HG03045 (cell line): ENCODE measurements around the gene CCDC6.
"Not testable (repeated sequence)": the region's sequence is repeated elsewhere in the genome, so short reads cannot be mapped to it uniquely, and the experiment has no call there.

Source experiments
- ATAC-seq: cut with Tn5 transposase; IDR thresholded peaks from one replicate; pipeline ENCODE4 v1.9.1; 2021; ENCODE audit warnings: mild to moderate bottlenecking, moderate library complexity; ENCODE audit not compliant: unreplicated experiment

The CCDC6 gene

DNA sequence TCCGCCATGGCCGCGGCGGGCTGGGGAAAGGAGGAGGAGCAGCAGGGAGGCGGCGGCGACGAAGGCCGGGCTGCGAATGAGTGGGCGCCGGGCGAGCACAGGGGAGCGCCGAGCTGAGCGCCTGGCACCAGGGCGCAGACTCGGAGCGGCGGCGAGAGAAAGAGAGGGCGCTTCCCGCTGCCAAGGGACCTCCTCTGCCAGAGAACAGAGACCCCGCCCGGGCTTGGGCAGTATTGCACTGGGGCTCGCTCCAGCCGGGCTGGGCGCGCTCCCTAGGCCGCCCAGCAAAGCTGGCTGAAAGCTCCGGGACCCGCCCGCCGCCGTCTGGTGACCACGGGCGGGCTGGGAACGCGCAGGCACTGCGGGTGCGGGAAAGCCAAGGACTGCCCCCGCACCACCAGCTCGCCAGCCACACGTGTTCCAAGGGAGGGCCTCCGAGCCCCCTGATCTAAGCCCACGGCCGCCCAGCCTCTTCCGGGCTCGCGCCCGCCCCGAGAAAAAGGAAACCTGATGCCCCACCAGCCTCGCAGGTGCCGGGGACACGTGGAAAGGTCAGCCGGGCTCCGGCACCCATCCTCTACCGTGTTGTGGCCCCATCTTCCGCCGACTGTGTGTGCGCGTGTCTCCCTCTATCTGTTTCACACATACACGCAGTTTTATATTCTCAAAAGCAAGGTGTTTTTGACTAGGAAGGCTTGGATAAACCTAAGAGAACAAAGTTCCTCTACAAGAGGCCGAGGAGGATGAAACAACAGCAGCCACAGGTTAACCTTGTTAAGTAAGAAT is at the start of gene CCDC6:
TSS of gene CCDC6 (minus strand) at position 140 of the 786 bp plus-strand sequence. CDS start at position 8, 132 bp downstream.
- ATAC-seq, result peak; percentile 87

DNA sequence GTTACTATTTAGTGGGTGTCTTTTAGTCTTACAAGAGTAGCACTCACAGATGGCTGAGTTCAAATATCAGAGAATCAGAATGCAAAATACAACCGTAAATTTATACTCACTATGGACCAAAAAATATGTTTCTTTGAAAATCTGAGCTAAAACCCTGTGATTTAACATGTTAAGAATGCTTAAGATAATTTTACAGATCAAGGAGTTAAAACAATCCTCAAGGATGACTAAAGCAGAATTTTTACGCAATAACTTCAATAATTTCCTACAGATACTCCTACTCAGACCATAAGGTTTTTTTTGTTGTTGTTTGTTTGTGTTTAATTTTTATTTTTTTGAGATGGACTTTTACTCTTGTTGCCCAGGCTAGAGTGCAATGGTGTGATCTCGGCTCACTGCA is 47.9 kb upstream of the CCDC6 start:
- no peak for ATAC-seq

DNA sequence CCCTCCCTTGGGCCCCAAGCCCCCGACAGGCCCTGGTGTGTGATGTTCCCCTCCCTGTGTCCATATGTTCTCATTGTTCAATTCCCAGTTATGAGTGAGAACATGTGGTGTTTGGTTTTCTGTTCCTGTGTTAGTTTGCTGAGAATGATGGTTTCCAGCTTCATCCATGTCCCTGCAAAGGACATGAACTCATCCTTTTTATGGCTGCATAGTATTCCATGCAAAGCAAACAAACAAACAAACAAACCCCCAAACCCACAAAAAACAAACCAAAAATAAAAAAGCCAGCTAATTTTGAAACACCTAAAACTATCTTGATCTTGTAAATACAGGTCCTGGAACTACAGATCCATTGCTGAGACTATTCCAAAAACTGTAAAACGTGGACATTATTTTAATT is 47.4 kb upstream of the CCDC6 start:
- ATAC-seq, result not testable (repeated sequence)

DNA sequence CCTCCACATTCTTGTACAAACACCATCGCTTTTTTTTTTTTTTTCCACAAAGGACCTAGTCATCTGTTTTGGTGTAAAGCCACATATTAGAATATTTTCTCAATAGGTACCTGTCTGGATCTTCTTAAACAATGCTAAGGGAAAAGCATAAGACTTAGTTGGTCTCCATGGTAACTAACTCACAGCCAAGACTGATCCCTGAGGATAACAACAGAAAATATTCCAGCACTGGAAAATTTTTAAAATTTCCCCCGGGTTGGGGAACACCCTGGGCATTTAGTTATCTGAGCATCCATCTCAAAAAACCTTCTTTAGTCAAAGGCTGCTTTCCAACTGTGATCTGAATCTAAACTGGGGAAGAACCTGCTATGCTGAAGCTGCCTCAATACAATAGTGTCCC is 43.7 kb upstream of the CCDC6 start:
- ATAC-seq, result no peak

DNA sequence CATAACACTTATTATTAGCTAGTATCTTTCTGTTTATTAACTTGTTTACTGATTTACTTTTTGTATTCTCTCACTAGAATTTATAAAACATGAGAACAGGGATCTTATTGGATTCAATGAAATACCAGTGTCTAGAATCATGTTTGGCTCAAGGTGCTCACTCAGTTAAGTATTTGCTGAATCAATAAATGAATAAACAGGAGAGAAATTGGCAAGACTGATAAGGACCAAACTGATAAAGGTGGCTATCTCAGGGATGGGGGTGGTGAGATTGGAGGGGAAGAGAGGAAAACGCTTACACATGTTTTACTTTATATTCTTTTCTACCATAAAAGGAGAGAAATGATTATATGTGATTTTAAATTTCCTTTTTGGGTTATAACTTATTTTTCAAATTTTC is 43.3 kb upstream of the CCDC6 start:
- no peak for ATAC-seq

DNA sequence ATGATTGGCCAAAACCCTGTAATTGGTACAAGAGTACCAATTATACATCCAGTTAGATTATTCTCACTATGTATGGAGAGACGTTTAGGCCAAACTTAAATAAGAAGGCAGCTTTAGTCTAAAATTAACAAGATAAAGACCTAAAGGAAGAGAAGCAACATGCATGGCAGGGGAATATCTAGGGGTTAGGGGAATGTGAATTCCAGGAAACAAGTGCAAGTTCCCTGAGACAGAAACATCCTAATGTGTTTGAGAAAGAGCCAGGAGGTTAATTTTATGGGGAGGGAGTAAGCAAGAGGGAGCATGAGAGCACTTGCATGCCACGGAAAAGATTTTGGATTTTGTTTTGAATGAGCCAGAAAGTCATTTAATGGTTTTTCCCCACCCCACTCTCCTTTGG is 39.6 kb upstream of the CCDC6 start:
- no peak for ATAC-seq

DNA sequence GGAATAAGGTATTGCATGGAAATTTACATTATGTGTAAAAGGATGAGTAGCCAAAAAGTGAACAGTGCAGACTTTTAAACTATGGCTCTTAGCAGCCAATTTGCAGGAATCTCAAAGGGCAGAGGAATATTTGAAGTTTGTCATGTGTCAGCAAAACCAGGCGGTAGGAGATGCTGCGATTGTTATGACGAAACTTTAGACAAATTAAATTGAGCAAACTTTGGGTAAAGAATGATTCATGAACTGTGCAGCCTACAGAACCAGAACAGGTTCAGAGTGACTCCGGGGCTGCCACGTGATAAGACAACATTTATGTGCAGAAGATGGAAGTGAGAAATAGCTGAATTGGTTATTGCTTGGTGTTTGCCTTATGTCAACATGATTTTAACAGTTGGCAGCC is 39.2 kb upstream of the CCDC6 start:
- ATAC-seq, result no peak

DNA sequence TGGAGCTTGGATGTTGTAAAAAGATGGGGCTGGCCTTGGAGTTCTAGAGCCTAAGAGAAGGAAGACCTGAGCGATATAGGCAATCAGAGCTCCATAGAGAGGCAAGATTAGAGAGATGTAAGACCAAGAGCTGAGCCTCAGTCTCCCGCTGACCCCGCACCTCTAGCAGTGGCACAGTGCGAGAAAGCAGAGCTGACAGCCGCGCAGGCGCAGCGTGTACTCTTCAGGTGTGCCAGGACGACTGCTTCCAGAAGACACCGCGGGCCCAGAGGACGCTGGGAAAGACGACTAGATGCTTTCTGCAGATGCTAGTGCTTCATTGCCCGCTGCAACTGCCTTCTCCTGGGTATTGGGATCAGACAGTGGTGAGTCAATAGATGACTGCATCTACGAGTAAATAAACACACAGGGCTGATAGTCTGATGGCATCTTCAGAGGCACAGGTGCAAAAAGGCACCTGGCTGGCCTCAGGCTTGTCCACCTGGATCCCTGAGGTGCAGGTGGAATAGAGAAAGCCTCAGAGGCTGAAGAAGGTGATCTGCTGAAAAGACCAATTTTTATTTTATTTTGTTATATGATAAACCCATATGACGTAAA is 38.1 kb upstream of the CCDC6 start:
- ATAC-seq, result no peak

DNA sequence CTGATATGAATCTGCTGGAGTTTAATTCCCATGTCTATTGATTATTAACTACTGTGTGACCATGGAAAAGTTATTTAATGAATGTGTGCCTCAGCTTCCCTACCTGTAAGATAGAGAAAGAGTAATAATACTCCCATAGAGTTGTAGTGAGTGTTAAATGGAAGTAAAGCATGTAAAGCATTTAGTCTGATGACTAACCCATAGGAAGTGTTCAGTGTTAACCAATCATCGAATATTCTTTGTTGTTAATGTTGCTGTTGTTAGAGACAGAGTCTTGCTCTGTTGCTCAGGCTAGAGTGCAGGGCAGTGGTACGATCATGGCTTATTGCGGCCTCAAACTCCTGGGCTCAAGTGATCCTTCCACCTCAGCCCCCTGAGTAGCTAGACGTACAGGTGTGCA is 36.2 kb upstream of the CCDC6 start:
- no peak for ATAC-seq

DNA sequence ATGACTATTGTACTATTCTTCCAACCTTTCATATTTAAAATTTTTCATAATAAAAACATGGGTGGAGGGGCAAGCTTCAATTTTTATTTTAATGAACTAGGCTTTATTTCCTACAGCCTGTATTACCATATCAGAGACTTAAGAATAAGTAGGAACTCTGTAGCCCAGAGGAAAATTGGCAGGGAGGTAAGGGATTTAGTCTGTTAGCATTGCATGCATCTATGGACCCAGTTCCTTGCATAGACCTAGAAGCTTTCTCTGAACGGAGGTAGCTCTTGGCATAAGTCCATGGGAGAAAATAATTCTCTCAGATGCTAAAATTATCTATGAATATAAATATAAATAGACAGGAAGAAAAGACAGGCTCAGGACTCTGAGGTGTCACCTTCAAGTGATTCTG is 31.4 kb upstream of the CCDC6 start:
- ATAC-seq, result no peak

DNA sequence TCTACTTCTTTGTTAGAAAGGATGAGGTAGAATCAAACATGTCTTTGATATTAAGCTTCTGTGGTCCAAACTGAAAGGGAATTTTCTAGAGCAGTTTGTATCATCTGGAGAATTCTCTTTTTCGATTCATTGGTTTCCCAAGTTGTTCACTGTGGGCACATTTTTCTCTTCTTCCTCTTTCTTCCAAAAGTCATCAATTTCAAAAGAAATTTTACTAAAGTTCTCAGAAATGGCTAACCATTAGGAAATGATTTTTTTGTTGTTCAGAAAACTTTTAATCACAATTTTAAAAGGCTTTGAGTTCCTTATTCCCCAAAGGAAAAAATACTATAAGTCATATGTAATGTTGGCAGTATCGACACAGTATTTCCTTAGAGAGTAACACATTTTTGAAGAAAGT is 28.3 kb upstream of the CCDC6 start:
- no peak for ATAC-seq

DNA sequence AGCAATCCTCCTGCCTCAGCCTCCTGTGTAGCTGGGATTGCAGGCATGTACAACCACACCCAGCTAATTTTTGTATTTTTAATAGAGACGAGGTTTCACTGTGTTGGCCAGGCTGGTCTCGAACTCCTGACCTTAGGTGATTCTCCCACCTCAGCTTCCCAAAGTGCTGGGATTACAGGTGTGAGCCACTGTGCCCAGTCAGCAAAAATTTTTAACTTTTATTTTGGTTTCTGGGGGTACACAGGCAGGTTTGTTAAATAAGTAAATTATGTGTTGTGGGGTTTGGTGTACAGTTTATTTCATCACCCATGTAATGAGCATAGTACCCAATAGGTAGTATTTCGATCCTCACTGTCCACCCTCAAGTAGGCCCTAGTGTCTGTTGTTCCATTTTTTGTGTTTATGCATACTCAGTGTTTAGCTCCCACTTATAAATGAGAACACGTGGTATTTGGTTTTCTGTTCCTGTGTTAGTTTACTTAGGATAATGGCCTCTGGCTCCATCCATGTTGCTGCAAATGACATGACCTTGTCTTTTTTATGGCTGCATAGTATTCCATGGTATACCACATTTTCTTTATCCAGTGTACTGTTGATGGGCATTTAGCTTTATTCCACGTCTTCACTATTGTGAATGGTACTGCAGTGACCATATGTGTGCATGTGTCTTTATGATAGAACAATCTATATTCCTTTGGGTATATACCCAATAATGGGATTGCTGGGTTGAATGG is 24.6 kb upstream of the CCDC6 start:
- ATAC-seq, result not testable (repeated sequence)

DNA sequence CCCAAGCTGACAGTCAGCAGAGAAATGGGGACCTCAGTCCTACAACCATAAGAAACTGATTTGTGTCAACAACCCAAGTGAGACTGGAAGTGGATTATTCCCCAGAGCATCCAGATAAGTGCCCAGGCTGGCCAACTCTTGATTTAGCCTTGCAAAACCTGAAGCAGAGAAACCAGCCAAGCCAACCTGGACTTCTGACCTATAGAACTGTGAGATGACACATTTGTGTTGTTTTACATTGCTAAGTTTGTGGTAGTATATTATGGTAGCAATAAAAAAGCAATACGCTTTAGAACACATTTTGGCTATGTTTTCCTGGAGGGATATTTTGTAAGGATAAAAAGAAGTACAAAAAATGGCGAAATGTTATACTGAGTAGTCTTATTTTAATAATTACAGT is 19.7 kb upstream of the CCDC6 start:
- ATAC-seq, result no peak

DNA sequence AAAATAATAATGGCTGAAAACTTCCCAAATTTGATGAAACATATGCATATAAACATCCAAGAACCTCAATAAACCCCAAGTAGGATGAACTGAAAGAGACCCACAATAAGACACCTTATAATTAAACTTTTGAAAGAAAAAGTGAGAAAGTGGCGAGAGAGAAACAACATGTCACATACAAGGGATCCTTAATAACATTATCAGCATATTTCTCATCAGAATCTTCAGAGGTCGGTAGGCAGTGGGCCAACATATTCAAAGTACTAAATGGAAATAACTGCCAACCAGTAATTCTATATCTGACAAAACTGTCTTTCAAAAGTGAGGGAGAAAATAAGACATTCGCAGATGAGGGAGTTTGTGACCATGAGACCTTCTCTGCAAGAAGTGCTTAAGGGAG is 16.6 kb upstream of the CCDC6 start:
- no peak for ATAC-seq

DNA sequence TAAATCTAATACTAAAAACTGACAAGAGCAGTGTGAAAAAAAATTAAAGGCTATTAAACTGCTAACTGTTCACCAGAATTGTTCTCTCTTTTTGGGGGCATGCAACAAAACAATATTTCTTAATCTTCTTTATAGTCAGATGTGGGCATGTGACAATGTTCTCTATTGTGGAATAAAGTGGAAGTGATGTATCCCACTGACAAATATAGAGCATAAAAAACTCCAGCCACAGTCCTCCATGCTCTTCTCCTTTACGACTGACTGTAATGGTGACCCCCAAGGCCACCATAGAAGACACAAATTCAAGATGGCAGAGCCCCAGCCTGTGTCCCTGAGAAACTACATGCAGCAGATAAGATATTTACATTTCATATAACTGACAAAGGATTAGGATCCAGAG is 11.6 kb upstream of the CCDC6 start:
- ATAC-seq, result no peak

DNA sequence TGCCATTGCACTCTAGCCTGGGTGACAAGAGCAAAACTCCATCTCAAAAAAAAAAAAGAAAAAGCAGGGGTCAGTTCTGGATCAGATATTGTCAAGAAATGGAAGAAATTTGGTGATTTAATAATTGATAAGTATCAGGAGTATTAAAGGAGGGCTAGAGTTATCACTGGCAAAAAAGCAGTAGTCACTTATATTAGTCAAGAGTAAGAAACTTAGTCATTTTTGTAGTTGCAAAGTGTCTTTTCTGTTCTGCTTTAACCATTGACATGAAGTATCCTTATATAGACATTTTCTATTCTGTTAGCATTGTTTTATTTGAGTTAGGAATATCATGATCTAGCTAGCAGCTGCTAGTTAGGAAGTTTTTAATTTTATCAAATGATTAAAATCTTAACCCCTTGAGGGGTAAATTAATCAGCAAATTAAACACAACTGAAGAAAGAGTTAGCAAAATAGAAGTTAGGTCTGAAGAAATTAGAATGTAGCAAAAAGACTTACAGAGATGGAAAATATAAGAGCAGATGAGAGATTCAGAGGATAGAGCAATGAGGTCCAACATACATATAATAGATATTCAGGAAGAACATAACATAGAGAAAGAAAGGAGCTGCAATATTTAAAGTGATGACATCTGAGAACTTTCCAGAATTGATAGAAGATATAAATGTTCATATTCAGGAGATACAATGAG is 7.3 kb upstream of the CCDC6 start:
- ATAC-seq, result no peak

DNA sequence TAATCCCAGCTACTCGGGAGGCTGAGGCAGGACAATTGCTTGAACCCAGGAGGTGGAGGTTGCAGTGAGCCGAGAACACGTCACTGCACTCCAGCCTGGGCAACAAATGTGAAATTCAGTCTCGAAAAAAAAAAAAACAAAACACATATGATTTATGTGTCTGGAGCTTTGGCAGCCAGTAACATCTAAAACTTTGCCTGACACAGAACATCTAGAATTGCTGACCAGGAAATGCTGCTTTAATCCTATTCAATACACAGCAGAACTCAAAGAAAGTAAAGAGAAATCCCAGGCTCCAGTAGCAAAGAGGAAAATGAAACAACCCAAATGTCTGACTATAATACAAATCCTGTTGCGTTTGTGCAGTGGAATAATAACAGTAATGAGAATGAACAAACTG is 4.5 kb upstream of the CCDC6 start:
- no peak for ATAC-seq

DNA sequence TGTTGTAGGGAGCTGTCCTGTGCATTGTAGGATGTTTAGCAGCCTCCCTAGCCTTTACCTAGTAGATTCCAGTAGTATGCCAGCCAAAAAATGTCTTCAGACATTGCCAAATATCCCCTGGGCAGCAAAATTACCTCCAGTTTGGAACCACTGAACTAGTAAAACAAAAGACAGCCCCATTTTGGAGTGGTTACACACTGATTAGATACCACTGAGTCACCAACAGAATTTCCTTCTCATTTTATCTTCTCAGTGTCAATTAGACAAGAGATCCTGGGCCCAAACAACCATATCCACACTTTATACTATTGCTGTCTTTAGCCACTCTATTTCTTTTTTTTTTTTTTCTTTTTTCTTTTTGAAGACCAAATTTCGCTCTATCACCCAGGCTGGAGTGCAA is 3.5 kb upstream of the CCDC6 start:
- ATAC-seq, result no peak

DNA sequence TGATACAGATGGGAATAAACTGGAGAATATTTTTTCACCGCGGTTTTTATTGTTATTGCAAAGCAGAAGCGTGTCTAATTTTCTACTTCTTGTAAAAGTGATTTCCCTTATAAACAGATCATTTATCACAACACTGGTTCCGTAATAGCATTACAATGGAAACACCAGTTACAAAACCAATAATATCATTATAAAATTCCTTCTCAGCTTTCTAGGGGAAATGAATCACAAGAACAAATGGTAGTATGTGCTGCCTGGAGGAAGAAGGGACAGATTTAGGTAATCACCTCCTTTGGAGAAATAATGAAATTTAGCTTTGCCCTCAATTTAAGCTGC is 2.4 kb upstream of the CCDC6 start:
- ATAC-seq, result no peak

DNA sequence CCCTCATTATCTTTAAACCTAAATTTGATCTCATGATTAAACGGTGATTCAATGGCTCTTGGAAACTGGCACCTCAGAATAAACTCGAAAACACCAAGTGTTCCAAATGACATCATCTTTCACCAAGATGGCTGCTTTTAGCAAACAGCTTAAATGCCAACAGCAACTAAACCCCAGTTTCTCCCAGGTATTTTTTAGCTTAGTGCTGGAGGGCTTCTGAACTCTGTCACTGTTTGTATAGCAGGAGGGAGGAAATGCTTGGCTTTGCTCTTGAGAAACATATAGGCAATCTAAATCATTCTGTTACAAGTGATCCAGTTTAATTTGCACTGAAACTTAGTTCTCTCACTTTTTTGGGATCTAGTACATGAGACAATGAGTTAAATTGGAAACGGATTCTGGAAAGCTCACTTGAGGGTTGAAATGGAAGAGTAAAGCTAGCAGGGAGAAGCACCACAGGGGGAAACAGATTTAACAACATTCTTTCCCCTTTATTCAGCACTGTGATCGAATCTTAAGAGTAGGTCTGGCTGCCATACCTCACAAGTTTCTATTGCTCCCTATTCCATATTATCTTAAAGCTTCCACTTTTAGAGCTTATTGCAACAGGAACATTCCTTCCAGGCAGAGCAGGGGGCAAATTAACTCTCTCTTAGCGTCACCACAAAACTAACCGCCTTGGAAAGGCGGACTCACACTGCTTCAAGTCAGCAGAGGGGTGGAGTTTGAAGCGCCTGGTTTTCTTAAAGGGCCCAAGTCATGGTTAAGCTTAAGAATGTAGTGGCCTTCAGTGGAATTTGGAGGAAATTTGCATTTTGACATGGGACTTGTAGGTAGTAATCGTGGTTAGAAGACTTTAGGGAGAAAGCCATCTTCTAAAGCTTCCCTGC is 1.8 kb upstream of the CCDC6 start:
- no peak for ATAC-seq

DNA sequence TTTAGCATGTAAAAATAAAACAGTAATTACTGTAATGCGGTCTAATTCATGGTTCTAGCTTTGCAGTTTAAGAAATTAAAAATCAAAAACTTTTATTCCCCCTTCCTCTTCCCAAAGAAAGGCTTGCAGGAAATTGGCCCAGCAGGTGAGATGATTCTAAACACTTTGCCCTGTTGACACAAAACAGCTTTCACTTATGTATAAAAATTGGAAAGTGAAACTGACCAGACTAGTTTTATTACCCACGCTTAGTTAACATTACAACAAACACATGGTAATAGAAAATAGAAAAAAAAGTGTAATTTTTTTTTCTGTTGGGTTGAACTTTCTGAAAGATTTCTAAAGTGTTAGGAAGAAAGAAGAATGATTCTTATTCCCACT is 1.2 kb upstream of the CCDC6 start:
- ATAC-seq, result no peak
